HEK293 (cell line): Measurements from ENCODE around the gene SPRTN.
A peak's percentile ranks its signal among the peaks of the same experiment; 100 is the strongest.

Source experiments
- CTCF ChIA-PET: fragments of 350-600 bp; formaldehyde crosslinking; extraction: SDS; loops from one replicate; lab custom pipeline; 2021; ENCODE audit warnings: antibody characterized with exemption; lab: Yijun Ruan, JAX
- POLR2A ChIA-PET: fragments of 300-600 bp; formaldehyde crosslinking; extraction: SDS; loops from one replicate; lab custom pipeline; 2020; ENCODE audit warnings: antibody characterized with exemption, inconsistent platforms; lab: Yijun Ruan, JAX
- H3K27ac ChIP-seq: fragments of 200-500 bp; sonication (Bioruptor generic); 2 replicates; pipeline ENCODE4 v1.5.1; 2014; ENCODE audit warnings: low read depth, low read length, control low read depth, inconsistent platforms; ENCODE audit errors: extremely low read depth
- H3K36me3 ChIP-seq, 2 experiments: fragments of 200-500 bp in 1 of 2; sonication (Bioruptor generic) in 1 of 2; 1 replicate in 1 of 2; 2 replicates in 1 of 2; pipeline ENCODE4 v1.5.1; 2014 to 2017; ENCODE audit warnings: inconsistent platforms in 2 of 2, low read length in 2 of 2; ENCODE audit not compliant: control insufficient read depth in 2 of 2, insufficient read depth in 1 of 2
- H3K4me1 ChIP-seq: fragments of 200-500 bp; sonication (Bioruptor generic); 2 replicates; pipeline ENCODE4 v1.5.1; 2014; ENCODE audit warnings: mild to moderate bottlenecking, low read length, inconsistent platforms; ENCODE audit not compliant: control insufficient read depth, insufficient read depth
- H3K4me3 ChIP-seq: 2 replicates; pipeline ENCODE4 v1.5.1; 2011; ENCODE audit warnings: low read depth, mild to moderate bottlenecking, control low read depth, low read length, moderate library complexity
- H3K9me3 ChIP-seq: fragments of 200-500 bp; sonication (Bioruptor generic); 2 replicates; pipeline ENCODE4 v1.5.1; 2014; ENCODE audit warnings: low read depth, low read length, inconsistent platforms; ENCODE audit not compliant: control insufficient read depth, insufficient read depth
- CTCF ChIP-seq: fragments of 450-650 bp; formaldehyde crosslinking; IDR thresholded peaks from 2 replicates; pipeline ENCODE4 v1.5.1; 2016; ENCODE audit warnings: missing biosample characterization, missing genetic modification characterization
- PRDM1 ChIP-seq: fragments of 450-650 bp; formaldehyde crosslinking; IDR thresholded peaks from 2 replicates; pipeline ENCODE4; 2016; ENCODE audit warnings: missing biosample characterization, missing genetic modification characterization
- PRDM4 ChIP-seq: fragments of 450-650 bp; formaldehyde crosslinking; IDR thresholded peaks from 2 replicates; pipeline ENCODE4 v1.5.1; 2017; ENCODE audit warnings: missing biosample characterization, missing genetic modification characterization
- SCRT1 ChIP-seq: fragments of 450-650 bp; formaldehyde crosslinking; IDR thresholded peaks from 2 replicates; pipeline ENCODE4 v1.5.1; 2016; ENCODE audit warnings: missing biosample characterization, missing genetic modification characterization, borderline replicate concordance
- SP7 ChIP-seq: fragments of 450-650 bp; formaldehyde crosslinking; IDR thresholded peaks from 2 replicates; pipeline ENCODE4 v1.5.1; 2016; ENCODE audit warnings: missing biosample characterization, missing genetic modification characterization
- ZBTB17 ChIP-seq: fragments of 450-650 bp; formaldehyde crosslinking; IDR thresholded peaks from 2 replicates; pipeline ENCODE4 v1.5.1; 2016; ENCODE audit warnings: missing biosample characterization, missing genetic modification characterization
- ZBTB6 ChIP-seq: fragments of 450-650 bp; formaldehyde crosslinking; IDR thresholded peaks from 2 replicates; pipeline ENCODE4 v1.5.1; 2017; ENCODE audit warnings: missing biosample characterization, missing genetic modification characterization
- ZEB2 ChIP-seq: fragments of 450-650 bp; formaldehyde crosslinking; IDR thresholded peaks from 2 replicates; pipeline ENCODE4 v1.5.1; 2016; ENCODE audit warnings: missing biosample characterization, missing genetic modification characterization
- ZFP37 ChIP-seq: fragments of 450-650 bp; formaldehyde crosslinking; IDR thresholded peaks from 2 replicates; pipeline ENCODE4 v1.5.1; 2016; ENCODE audit warnings: missing biosample characterization, missing genetic modification characterization
- ZNF18 ChIP-seq: fragments of 450-650 bp; formaldehyde crosslinking; IDR thresholded peaks from 2 replicates; pipeline ENCODE4 v1.5.1; 2016; ENCODE audit warnings: missing biosample characterization, missing genetic modification characterization
- ZNF2 ChIP-seq: fragments of 450-650 bp; formaldehyde crosslinking; IDR thresholded peaks from 2 replicates; pipeline ENCODE4 v1.5.1; 2016; ENCODE audit warnings: missing biosample characterization, missing genetic modification characterization
- ZNF274 ChIP-seq, 2 experiments: fragments of 200-500 bp in 1 of 2; fragments of 450-650 bp in 1 of 2; sonication (Bioruptor generic) in 1 of 2; formaldehyde crosslinking in 1 of 2; IDR thresholded peaks; 2 replicates each; pipeline versions ENCODE4 v1.5.1 to v1.6.1; 2014 to 2016; ENCODE audit warnings: borderline replicate concordance in 1 of 2, inconsistent platforms in 1 of 2, low read length in 1 of 2, missing biosample characterization in 1 of 2, missing genetic modification characterization in 1 of 2
- ZNF362 ChIP-seq: fragments of 450-650 bp; formaldehyde crosslinking; IDR thresholded peaks from 2 replicates; pipeline ENCODE4 v1.5.1; 2016; ENCODE audit warnings: missing biosample characterization, missing genetic modification characterization
- ZNF391 ChIP-seq: fragments of 450-650 bp; formaldehyde crosslinking; IDR thresholded peaks from 2 replicates; pipeline ENCODE4 v1.5.1; 2016; ENCODE audit warnings: low read depth, missing biosample characterization, missing genetic modification characterization, borderline replicate concordance
- ZNF449 ChIP-seq: fragments of 450-650 bp; formaldehyde crosslinking; IDR thresholded peaks from 2 replicates; pipeline ENCODE4 v1.5.1; 2017; ENCODE audit warnings: missing biosample characterization, mild to moderate bottlenecking, missing genetic modification characterization, moderate library complexity
- ZNF501 ChIP-seq: fragments of 450-650 bp; formaldehyde crosslinking; IDR thresholded peaks from 2 replicates; pipeline ENCODE4 v1.5.1; 2016; ENCODE audit warnings: missing biosample characterization, missing genetic modification characterization
- ZNF514 ChIP-seq: fragments of 450-650 bp; formaldehyde crosslinking; IDR thresholded peaks from 2 replicates; pipeline ENCODE4 v1.5.1; 2016; ENCODE audit warnings: missing biosample characterization, missing genetic modification characterization
- ZNF560 ChIP-seq: fragments of 450-650 bp; formaldehyde crosslinking; IDR thresholded peaks from 2 replicates; pipeline ENCODE4 v1.5.1; 2017; ENCODE audit warnings: missing biosample characterization, missing genetic modification characterization, borderline replicate concordance
- ZNF561 ChIP-seq: fragments of 450-650 bp; IDR thresholded peaks from 2 replicates; pipeline ENCODE4 v1.5.1; 2018; ENCODE audit warnings: missing biosample characterization, missing genetic modification characterization, borderline replicate concordance
- ZNF585B ChIP-seq: fragments of 450-650 bp; formaldehyde crosslinking; IDR thresholded peaks from 2 replicates; pipeline ENCODE4 v1.5.1; 2016; ENCODE audit warnings: missing biosample characterization, missing genetic modification characterization
- ZNF600 ChIP-seq: fragments of 450-650 bp; formaldehyde crosslinking; IDR thresholded peaks from 2 replicates; pipeline ENCODE4 v1.5.1; 2016; ENCODE audit warnings: missing biosample characterization, missing genetic modification characterization
- ZNF629 ChIP-seq: fragments of 450-650 bp; formaldehyde crosslinking; IDR thresholded peaks from 2 replicates; pipeline ENCODE4 v1.5.1; 2017; ENCODE audit warnings: missing biosample characterization, missing genetic modification characterization
- ZNF692 ChIP-seq: fragments of 450-650 bp; formaldehyde crosslinking; IDR thresholded peaks from 2 replicates; pipeline ENCODE4 v1.5.1; 2016; ENCODE audit warnings: missing biosample characterization, missing genetic modification characterization
- ZSCAN16 ChIP-seq: fragments of 450-650 bp; formaldehyde crosslinking; IDR thresholded peaks from 2 replicates; pipeline ENCODE4 v1.5.1; 2016; ENCODE audit warnings: missing biosample characterization, missing genetic modification characterization
- ZSCAN30 ChIP-seq: fragments of 450-650 bp; IDR thresholded peaks from 2 replicates; pipeline ENCODE4 v1.5.1; 2018; ENCODE audit warnings: missing biosample characterization, mild to moderate bottlenecking, missing genetic modification characterization, moderate library complexity

SPRTN gene

GRCh38 chr1:231357831-231358354, 19.8 kb downstream of the SPRTN start:
- no peaks in the 10 kb centered on the region for H3K9me3 ChIP-seq
- no peak overlapping the region for H3K27ac ChIP-seq
- ChIA-PET CTCF (interaction anchor here (0.5 to 7.1 kb wide), 60 partner anchors 8 to 1881 kb away, joined by 3 to 87 read pairs (median 4); partner anchors contain the start of genes EXOC8 and SPRTN), POLR2A (interaction anchor here (1.0 kb wide), 1 partner anchor 20 kb away, joined by 4 read pairs; the partner anchor contains the start of genes EXOC8 and SPRTN)
- H3K36me3 ChIP-seq = peaks cover 3 to 23% of the 10 kb centered on the region in 2 experiments
- 0 out of 2 replicates have a peak, but pooled peaks cover 3% of the 10 kb centered on the region for H3K4me1 ChIP-seq
- H3K4me3 ChIP-seq = no peak overlapping the region
- TF ChIP-seq ZNF692 (tag by site-specific recombination) (peak; percentile 28; the same call in 1 of the 2 replicates), ZNF600 (tag by site-specific recombination) (peak; percentile 61; the same call in 1 of the 2 replicates), ZNF18 (tag by site-specific recombination) (no peak), ZBTB17 (peak; percentile 87), ZSCAN16 (tag by site-specific recombination) (no peak), ZNF449 (tag by site-specific recombination) (peak; percentile 38; the same call in 1 of the 2 replicates), SP7 (peak; percentile 90), ZSCAN30 (tag by site-specific recombination) (peak; percentile 87; the same call in 1 of the 2 replicates), ZNF629 (tag by site-specific recombination) (peak; percentile 50), ZNF362 (peak; percentile 65; the same call in 1 of the 2 replicates), PRDM4 (tag by site-specific recombination) (no peak), ZNF514 (no peak), ZNF501 (tag by site-specific recombination) (peak; percentile 59; the same call in 1 of the 2 replicates), PRDM1 (tag by site-specific recombination) (peak; percentile 56), ZNF585B (tag by site-specific recombination) (no peak), ZEB2 (tag by site-specific recombination) (peak; percentile 86; the same call in 1 of the 2 replicates), ZBTB6 (tag by site-specific recombination) (peak; percentile 9; the same call in 1 of the 2 replicates), ZFP37 (peak; percentile 84; the same call in 1 of the 2 replicates), SCRT1 (tag by site-specific recombination) (peak; percentile 89), ZNF274 (IDR thresholded peaks at IDR 0.05; ENCODE audit: low read length) (no peak), ZNF274 (tag by site-specific recombination; IDR thresholded peaks at IDR 0.05; ENCODE audit: borderline replicate concordance) (no peak), ZNF560 (tag by site-specific recombination) (no peak), ZNF561 (tag by site-specific recombination) (peak; percentile 37; the same call in 1 of the 2 replicates), ZNF391 (no peak), ZNF2 (tag by site-specific recombination) (0 out of 2 replicates have a peak, but pooled peaks have one; percentile 77), CTCF (tag by site-specific recombination) (peak; percentile 80)
